IMR-90 (cell line): ENCODE measurements around the gene ICAM4. TPM values are rescaled to one million over a fixed set of nuclear protein-coding genes. Genes with fewer than 3 reads are reported as not detected.

Experiments
- ATAC-seq: fragments of 200-7000 bp; cut with Tn5 transposase; 2 replicates; pipeline ENCODE4 v1.9.1; 2020; ENCODE audit warnings: low read depth, mild to moderate bottlenecking, moderate library complexity
- BruUV-seq: library from RNA; stranded (reverse); fragments of 400-500 nt; replicated peaks from 2 replicates; lab custom pipeline; 2021; lab: Mats Ljungman, UMichigan
- CTCF ChIA-PET: fragments of 300-600 bp; formaldehyde crosslinking; extraction: SDS; loops from one replicate; lab custom pipeline; 2021; ENCODE audit warnings: antibody characterized with exemption; lab: Yijun Ruan, JAX
- POLR2A ChIA-PET: fragments of 300-600 bp; sonication (Branson Sonifier 250); formaldehyde crosslinking; loops from one replicate; lab custom pipeline; 2022; ENCODE audit warnings: antibody characterized with exemption; ENCODE audit not compliant: unreplicated experiment; lab: Charles Lee
- DNase-seq: peaks from one replicate; pipeline ENCODE4 v3.0.0; 2013
- H2AFZ ChIP-seq: replicated peaks from 2 replicates; pipeline ENCODE3; 2013; ENCODE audit warnings: low read length, mild to moderate bottlenecking; ENCODE audit not compliant: poor library complexity
- H2AK5ac ChIP-seq: 2 replicates; pipeline ENCODE4 v1.6.1; 2013; ENCODE audit warnings: low read depth, low read length, inconsistent platforms
- H2AK9ac ChIP-seq: replicated peaks from 2 replicates; pipeline ENCODE3; 2013; ENCODE audit warnings: mild to moderate bottlenecking, low read depth, low read length, moderate library complexity; ENCODE audit not compliant: poor library complexity
- H2BK120ac ChIP-seq: 2 replicates; pipeline ENCODE4 v1.6.1; 2013; ENCODE audit warnings: low read depth, low read length, inconsistent platforms
- H2BK15ac ChIP-seq: 3 replicates; pipeline ENCODE4 v1.6.1; 2013; ENCODE audit warnings: low read depth, low read length, inconsistent platforms
- H2BK20ac ChIP-seq: 2 replicates; pipeline ENCODE4 v1.6.1; 2013; ENCODE audit warnings: low read depth, mild to moderate bottlenecking, inconsistent platforms, low read length, moderate library complexity
- H2BK5ac ChIP-seq: 2 replicates; pipeline ENCODE4 v1.6.1; 2013; ENCODE audit warnings: mild to moderate bottlenecking, low read depth, low read length, inconsistent platforms; ENCODE audit not compliant: poor library complexity, severe bottlenecking
- H3K14ac ChIP-seq: replicated peaks from 2 replicates; pipeline ENCODE4 v1.6.1; 2013; ENCODE audit warnings: low read depth, low read length, inconsistent platforms
- H3K18ac ChIP-seq: 2 replicates; pipeline ENCODE4 v1.6.1; 2013; ENCODE audit warnings: low read depth, low read length, control low read depth
- H3K23ac ChIP-seq: 2 replicates; pipeline ENCODE4 v1.6.1; 2013; ENCODE audit warnings: low read depth, low read length, inconsistent platforms
- H3K27ac ChIP-seq: 2 replicates; pipeline ENCODE4 v1.5.1; 2013; ENCODE audit warnings: mild to moderate bottlenecking, control low read depth, low read length; ENCODE audit not compliant: insufficient read depth
- H3K27me3 ChIP-seq: 2 replicates; pipeline ENCODE4 v1.6.1; 2013; ENCODE audit warnings: low read length; ENCODE audit not compliant: control insufficient read depth, insufficient read depth
- H3K36me3 ChIP-seq: 2 replicates; pipeline ENCODE4 v1.6.1; 2013; ENCODE audit warnings: low read length, mixed read lengths; ENCODE audit not compliant: control insufficient read depth, insufficient read depth
- H3K4ac ChIP-seq: 2 replicates; pipeline ENCODE4 v1.6.1; 2013; ENCODE audit warnings: low read depth, low read length, inconsistent platforms
- H3K4me1 ChIP-seq: 2 replicates; pipeline ENCODE4 v1.6.1; 2013; ENCODE audit warnings: low read length, mixed read lengths; ENCODE audit not compliant: control insufficient read depth, insufficient read depth
- H3K4me2 ChIP-seq: 2 replicates; pipeline ENCODE4 v1.6.1; 2013; ENCODE audit warnings: low read depth, mild to moderate bottlenecking, control low read depth, low read length, moderate library complexity
- H3K4me3 ChIP-seq: 2 replicates; pipeline ENCODE4 v1.5.1; 2013; ENCODE audit warnings: low read depth, mild to moderate bottlenecking, control low read depth, low read length, moderate library complexity; ENCODE audit not compliant: insufficient read depth
- H3K56ac ChIP-seq: 2 replicates; pipeline ENCODE4 v1.6.1; 2013; ENCODE audit warnings: low read length, inconsistent platforms; ENCODE audit not compliant: insufficient read depth; ENCODE audit errors: extremely low read depth
- H3K79me1 ChIP-seq, 2 experiments: 2 replicates each; pipeline ENCODE4 v1.6.1; 2013; ENCODE audit warnings: low read length in 2 of 2, inconsistent platforms in 1 of 2, low read depth in 1 of 2
- H3K9ac ChIP-seq: 2 replicates; pipeline ENCODE4 v1.6.1; 2013; ENCODE audit warnings: low read depth, low read length, control low read depth
- H3K9me1 ChIP-seq: 2 replicates; pipeline ENCODE4 v1.6.1; 2013; ENCODE audit warnings: low read length, inconsistent platforms; ENCODE audit not compliant: insufficient read depth
- H3K9me3 ChIP-seq: 2 replicates; pipeline ENCODE4 v1.6.1; 2013; ENCODE audit warnings: low read length; ENCODE audit not compliant: control insufficient read depth, insufficient read depth
- H4K20me1 ChIP-seq: 2 replicates; pipeline ENCODE4 v1.6.1; 2013; ENCODE audit warnings: low read length, inconsistent platforms; ENCODE audit not compliant: insufficient read depth
- H4K5ac ChIP-seq: 2 replicates; pipeline ENCODE4 v1.6.1; 2013; ENCODE audit warnings: mild to moderate bottlenecking, low read depth, low read length, control low read depth
- H4K8ac ChIP-seq, 2 experiments: 2 replicates each; pipeline ENCODE4 v1.6.1; 2013; ENCODE audit warnings: low read depth in 2 of 2, low read length in 2 of 2, control low read depth in 1 of 2, inconsistent platforms in 1 of 2
- H4K91ac ChIP-seq: 2 replicates; pipeline ENCODE4 v1.6.1; 2013; ENCODE audit warnings: low read depth, low read length, inconsistent platforms; ENCODE audit not compliant: insufficient read depth
- RAD21 ChIP-seq: IDR thresholded peaks from 2 replicates; pipeline ENCODE4 v1.6.1; 2012; ENCODE audit warnings: low read length, improper control_type of control experiment
- WGBS, 2 experiments: methylation state at CpG; one replicate each; pipeline versions ENCODE4 v1.1.5 to v1.1.7; 2013; ENCODE audit warnings: missing lambda C conversion rate in 2 of 2; ENCODE audit not compliant: insufficient read length in 1 of 2; ENCODE audit errors: extremely low coverage in 2 of 2; 5-methylcytosine and 5-hydroxymethylcytosine counted together
- dilution Hi-C: fragments of 300-500 bp; cut with HindIII; formaldehyde crosslinking; loops from one replicate; pipeline ENCODE4 v1.14.3; 2018; ENCODE audit warnings: low sequenced_read_pairs; ENCODE audit not compliant: unreplicated experiment
- in situ Hi-C: fragments of 300-500 bp; cut with MboI; formaldehyde crosslinking; loops from 3 replicates; pipeline ENCODE4 v1.14.3; 2019; ENCODE audit warnings: low sequenced_read_pairs, inconsistent platforms, mixed read lengths
- intact Hi-C: fragments of 100-400 bp; cut with micrococcal nuclease; formaldehyde crosslinking; loops from 2 replicates; pipeline ENCODE4 v1.10.0; 2022
- polyA plus RNA-seq, 3 experiments: library from polyadenylated mRNA; depleted of rRNA; stranded (reverse); fragments of >200 nt; gene quantifications; 2 replicates each; pipeline ENCODE4 v1.2.3, GENCODE V29; 2012; ENCODE audit warnings: low replicate concordance in 1 of 3
- total RNA-seq: library from RNA; depleted of rRNA; stranded (reverse); fragments of >200 nt; gene quantifications from 2 replicates; pipeline ENCODE4 v1.2.3, GENCODE V29; 2012

The ICAM4 gene
- total and polyA plus RNA-seq, 2 of the 4 experiments (the other 2 are of a cell fraction), result 2.3 to 4.0 TPM

DNA sequence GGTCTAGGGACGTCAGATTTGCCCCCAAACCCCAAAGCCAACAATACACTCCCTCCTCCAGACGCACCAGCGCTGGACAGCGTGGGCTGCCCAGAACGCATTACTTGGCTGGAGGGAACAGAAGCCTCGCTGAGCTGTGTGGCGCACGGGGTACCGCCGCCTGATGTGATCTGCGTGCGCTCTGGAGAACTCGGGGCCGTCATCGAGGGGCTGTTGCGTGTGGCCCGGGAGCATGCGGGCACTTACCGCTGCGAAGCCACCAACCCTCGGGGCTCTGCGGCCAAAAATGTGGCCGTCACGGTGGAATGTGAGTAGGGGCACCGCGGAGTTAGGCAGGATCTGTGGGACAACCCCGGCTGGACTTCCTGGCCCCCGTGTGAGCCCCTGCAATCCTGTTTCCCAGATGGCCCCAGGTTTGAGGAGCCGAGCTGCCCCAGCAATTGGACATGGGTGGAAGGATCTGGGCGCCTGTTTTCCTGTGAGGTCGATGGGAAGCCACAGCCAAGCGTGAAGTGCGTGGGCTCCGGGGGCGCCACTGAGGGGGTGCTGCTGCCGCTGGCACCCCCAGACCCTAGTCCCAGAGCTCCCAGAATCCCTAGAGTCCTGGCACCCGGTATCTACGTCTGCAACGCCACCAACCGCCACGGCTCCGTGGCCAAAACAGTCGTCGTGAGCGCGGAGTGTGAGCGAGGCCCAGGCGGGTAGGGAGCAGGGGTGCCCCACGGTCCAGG is 7.0 kb downstream of the ICAM4 start:
- peaks cover 14% of the 10 kb centered on the region for H3K4me1 ChIP-seq
- no peak for DNase-seq
- POLR2A ChIA-PET, result no interaction called here

More for the DNA sequence above, 7.0 kb downstream of the ICAM4 start:
- H3K9ac ChIP-seq, result no peak overlapping the region
- peaks cover 6% of the 10 kb centered on the region for H4K20me1 ChIP-seq
- no peaks in the 10 kb centered on the region; the same call in 1 of the 2 replicates for H3K27me3 ChIP-seq
- H3K9me3 ChIP-seq, result no peaks in the 10 kb centered on the region
- no TSS peak for BruUV-seq
- no peak overlapping the region for H3K27ac ChIP-seq
- no peak overlapping the region for H2AK5ac ChIP-seq
- no peak overlapping the region for H2BK15ac ChIP-seq
- peaks cover 0 to 4% of the 10 kb centered on the region in 2 experiments; a peak in 1 of 4 replicates for H3K79me1 ChIP-seq
- no peak overlapping the region for H3K4me2 ChIP-seq
- no peak overlapping the region for H4K8ac ChIP-seq
- peak overlapping the region; percentile 13 for H2AK9ac ChIP-seq
- no peak overlapping the region for H3K4ac ChIP-seq
- no peak overlapping the region for H3K23ac ChIP-seq
- WGBS, 2 experiments, result 83% methylated on average over 25 of the region's 49 CpGs; no CpG with 5 or more reads in 1 of the 2 experiments
- no peak overlapping the region for H3K56ac ChIP-seq
- ATAC-seq, result no peak
- H2BK20ac ChIP-seq, result no peak overlapping the region
- TF ChIP-seq RAD21, result no peak
- H2BK120ac ChIP-seq, result no peak overlapping the region
- dilution Hi-C loops (no loop called here), in situ Hi-C loops (no loop called here), intact Hi-C loops (no loop called here)
- no peak overlapping the region for H3K14ac ChIP-seq
- H3K18ac ChIP-seq, result no peak overlapping the region
- CTCF ChIA-PET, result no interaction called here
- H3K36me3 ChIP-seq, result peaks cover 14% of the 10 kb centered on the region; the same call in 1 of the 2 replicates
- H2BK5ac ChIP-seq, result no peak overlapping the region
- peak overlapping the region; percentile 11 for H2AFZ ChIP-seq
- no peak overlapping the region for H4K91ac ChIP-seq
- H4K5ac ChIP-seq, result no peak overlapping the region
- peaks cover 3% of the 10 kb centered on the region for H3K9me1 ChIP-seq
- no peak overlapping the region for H3K4me3 ChIP-seq
